ENCODE results near the gene ASB13.

DNA sequence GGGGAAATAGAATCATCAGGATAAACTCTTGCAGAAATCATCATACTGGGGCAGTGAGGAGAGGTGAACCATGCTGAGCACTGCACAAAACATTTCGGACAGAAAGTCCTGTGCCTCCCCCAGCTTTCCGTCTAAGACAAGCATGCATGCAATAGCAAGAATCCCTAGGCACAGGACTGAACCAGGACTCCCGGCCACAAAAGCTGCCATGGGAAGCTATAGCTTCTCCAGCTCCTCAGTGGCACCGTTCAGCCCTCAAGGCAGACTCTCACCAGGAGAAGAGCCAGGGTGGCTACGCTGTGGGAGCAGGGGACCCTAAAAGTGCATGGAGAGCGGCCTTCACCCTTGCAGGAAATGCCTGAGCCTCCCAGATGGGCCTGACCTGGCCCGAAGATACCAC is 70.8 kb downstream of the ASB13 start:
- TF ChIP-seq JUND (IDR thresholded peaks at IDR 0.05) (no peak), RAD21 (IDR thresholded peaks at IDR 0.05; ENCODE audit: low read depth) (no peak), EZH2phosphoT487 (IDR thresholded peaks at IDR 0.05; ENCODE audit: borderline replicate concordance) (no peak), CEBPB (IDR thresholded peaks at IDR 0.05; ENCODE audit: low read depth) (no peak), ELF1 (IDR thresholded peaks at IDR 0.05; ENCODE audit: borderline replicate concordance, low read depth) (no peak), ZNF274 (IDR thresholded peaks at IDR 0.05; ENCODE audit: low read depth, low read length) (no peak), ZFX (IDR thresholded peaks at IDR 0.05) (no peak)
- TF ChIP-seq, protein P1, sequence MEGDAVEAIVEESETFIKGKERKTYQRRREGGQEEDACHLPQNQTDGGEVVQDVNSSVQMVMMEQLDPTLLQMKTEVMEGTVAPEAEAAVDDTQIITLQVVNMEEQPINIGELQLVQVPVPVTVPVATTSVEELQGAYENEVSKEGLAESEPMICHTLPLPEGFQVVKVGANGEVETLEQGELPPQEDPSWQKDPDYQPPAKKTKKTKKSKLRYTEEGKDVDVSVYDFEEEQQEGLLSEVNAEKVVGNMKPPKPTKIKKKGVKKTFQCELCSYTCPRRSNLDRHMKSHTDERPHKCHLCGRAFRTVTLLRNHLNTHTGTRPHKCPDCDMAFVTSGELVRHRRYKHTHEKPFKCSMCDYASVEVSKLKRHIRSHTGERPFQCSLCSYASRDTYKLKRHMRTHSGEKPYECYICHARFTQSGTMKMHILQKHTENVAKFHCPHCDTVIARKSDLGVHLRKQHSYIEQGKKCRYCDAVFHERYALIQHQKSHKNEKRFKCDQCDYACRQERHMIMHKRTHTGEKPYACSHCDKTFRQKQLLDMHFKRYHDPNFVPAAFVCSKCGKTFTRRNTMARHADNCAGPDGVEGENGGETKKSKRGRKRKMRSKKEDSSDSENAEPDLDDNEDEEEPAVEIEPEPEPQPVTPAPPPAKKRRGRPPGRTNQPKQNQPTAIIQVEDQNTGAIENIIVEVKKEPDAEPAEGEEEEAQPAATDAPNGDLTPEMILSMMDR (IDR thresholded peaks at IDR 0.05 in 2 of 3, conservative IDR thresholded peaks at IDR 0.05 in 1 of 3; ENCODE audit: borderline replicate concordance in 1 of 3, insufficient read depth in 1 of 3, low read depth in 2 of 3, low read length in 2 of 3): no peak

Data from HCT116 (cell line).